ENCODE data around the gene USP7. TPM values are rescaled to one million over a fixed set of nuclear protein-coding genes. Genes with fewer than 3 reads are reported as not detected.
A peak's percentile ranks its signal among the peaks of the same experiment; 100 is the strongest.

The USP7 gene
- polyA plus RNA-seq, 3 donors = 2.4 to 31.7 (median 4.1) TPM

- Histone ChIP-seq H3K4me3 (replicated peaks in 1 of 3; ENCODE audit: low read depth in 2 of 3, low read length in 3 of 3) (no peak overlapping the region), H3K27me3 (ENCODE audit: control insufficient read depth in 2 of 2, insufficient read depth in 2 of 2, low read length in 2 of 2) (no peaks in the 10 kb centered on the region), H3K9ac (ENCODE audit: insufficient read depth, low read length, poor library complexity, severe bottlenecking) (no peak overlapping the region), H2AFZ (ENCODE audit: insufficient read depth, low read depth, low read length, poor library complexity, severe bottlenecking) (no peak overlapping the region), H3K27ac (ENCODE audit: low read depth in 1 of 2, low read length in 2 of 2) (no peak overlapping the region), H3K9me3 (replicated peaks in 1 of 2; ENCODE audit: control insufficient read depth in 1 of 2, insufficient read depth in 1 of 2, low read length in 2 of 2) (no peaks in the 10 kb centered on the region), H3K79me2 (ENCODE audit: insufficient read depth, low read length) (peaks cover 18% of the 10 kb centered on the region), H3K36me3 (replicated peaks in 1 of 2; ENCODE audit: control insufficient read depth in 1 of 2, insufficient read depth in 2 of 2, low read length in 2 of 2) (peaks cover 93 to 99% of the 10 kb centered on the region in 2 donors), H4K20me1 (ENCODE audit: insufficient read depth, low read length) (peaks cover 69% of the 10 kb centered on the region), H3K4me2 (replicated peaks; ENCODE audit: extremely low read depth, low read length, poor library complexity, severe bottlenecking) (no peak overlapping the region), H3K4me1 (ENCODE audit: control insufficient read depth in 1 of 2, insufficient read depth in 2 of 2, low read length in 2 of 2) (peaks cover 22 to 25% of the 10 kb centered on the region in 2 donors)
- intact Hi-C loops (cut with micrococcal nuclease) = loop anchor here (10.0 kb wide), 2 partner anchors 50 to 230 kb away; no protein-coding TSS in a partner anchor
- Mint-ChIP-seq H3K9me3 (no peaks in the 10 kb centered on the region), H3K4me3 (no peak overlapping the region), H3K36me3 (peaks cover 87 to 95% of the 10 kb centered on the region in 2 donors), H3K27me3 (ENCODE audit: low read depth in 3 of 3) (no peaks in the 10 kb centered on the region), H3K27ac (peak overlapping the region in 1 of 7 donors; percentile 21), H3K4me1 (peaks cover 23% of the 10 kb centered on the region)
- no peak for DNase-seq
- WGBS (ENCODE audit: insufficient coverage) = 76% methylated on average over 6 of the region's 13 CpGs
- peak; percentile 28 for TF ChIP-seq CTCF (IDR thresholded peaks at IDR 0.05)
Observed at GRCh38 chr16:8905168-8905762, 58.4 kb downstream of the USP7 start.

- H3K9ac ChIP-seq (ENCODE audit: insufficient read depth, low read length, poor library complexity, severe bottlenecking) = no peak overlapping the region
- WGBS (ENCODE audit: insufficient coverage) = 97% methylated on average over 8 of the region's 8 CpGs
- no peak overlapping the region for H2AFZ ChIP-seq (ENCODE audit: insufficient read depth, low read depth, low read length, poor library complexity, severe bottlenecking)
- peaks cover 68% of the 10 kb centered on the region for H4K20me1 ChIP-seq (ENCODE audit: insufficient read depth, low read length)
- no peaks in the 10 kb centered on the region for H3K27me3 ChIP-seq (ENCODE audit: control insufficient read depth in 2 of 2, insufficient read depth in 2 of 2, low read length in 2 of 2)
- no peak overlapping the region for H3K4me2 ChIP-seq (replicated peaks; ENCODE audit: extremely low read depth, low read length, poor library complexity, severe bottlenecking)
- intact Hi-C loops (cut with micrococcal nuclease) = loop anchor here (10.0 kb wide), 2 partner anchors 51 to 231 kb away; no protein-coding TSS in a partner anchor
- H3K4me1 Mint-ChIP-seq = peaks cover 19% of the 10 kb centered on the region
- H3K4me3 Mint-ChIP-seq = no peak overlapping the region
- peaks cover 89 to 95% of the 10 kb centered on the region in 2 donors for H3K36me3 Mint-ChIP-seq
- peaks cover 15% of the 10 kb centered on the region for H3K79me2 ChIP-seq (ENCODE audit: insufficient read depth, low read length)
- peaks cover 18 to 19% of the 10 kb centered on the region in 2 donors for H3K4me1 ChIP-seq (ENCODE audit: control insufficient read depth in 1 of 2, insufficient read depth in 2 of 2, low read length in 2 of 2)
- H3K27ac ChIP-seq (ENCODE audit: low read depth in 1 of 2, low read length in 2 of 2) = no peak overlapping the region
- no peaks in the 10 kb centered on the region for H3K9me3 Mint-ChIP-seq
- no peak overlapping the region for H3K27ac Mint-ChIP-seq
- no peak for TF ChIP-seq CTCF (IDR thresholded peaks at IDR 0.05)
- H3K36me3 ChIP-seq (replicated peaks in 1 of 2; ENCODE audit: control insufficient read depth in 1 of 2, insufficient read depth in 2 of 2, low read length in 2 of 2) = peaks cover 96 to 99% of the 10 kb centered on the region in 2 donors
- no peak for DNase-seq
- no peak overlapping the region for H3K4me3 ChIP-seq (replicated peaks in 1 of 3; ENCODE audit: low read depth in 2 of 3, low read length in 3 of 3)
- H3K27me3 Mint-ChIP-seq (ENCODE audit: low read depth in 3 of 3) = no peaks in the 10 kb centered on the region
- H3K9me3 ChIP-seq (replicated peaks in 1 of 2; ENCODE audit: control insufficient read depth in 1 of 2, insufficient read depth in 1 of 2, low read length in 2 of 2) = no peaks in the 10 kb centered on the region
Observed at GRCh38 chr16:8904018-8904430, 59.7 kb downstream of the USP7 start.
